HG03060 (cell line): ENCODE results near the gene XIRP2.
"Not testable (repeated sequence)": the region's sequence is repeated elsewhere in the genome, so short reads cannot be mapped to it uniquely, and the experiment has no call there.

Experiments
- ATAC-seq: cut with Tn5 transposase; IDR thresholded peaks from one replicate; pipeline ENCODE4 v1.9.1; 2021; ENCODE audit warnings: low read depth, moderate number of reproducible peaks; ENCODE audit not compliant: unreplicated experiment

Gene XIRP2

GRCh38 chr2:167018590-167018989 lies 130.3 kb downstream of the XIRP2 start:
- no peak for ATAC-seq

- no peak for ATAC-seq
Observed at GRCh38 chr2:167028503-167028902, 140.2 kb downstream of the XIRP2 start.

DNA sequence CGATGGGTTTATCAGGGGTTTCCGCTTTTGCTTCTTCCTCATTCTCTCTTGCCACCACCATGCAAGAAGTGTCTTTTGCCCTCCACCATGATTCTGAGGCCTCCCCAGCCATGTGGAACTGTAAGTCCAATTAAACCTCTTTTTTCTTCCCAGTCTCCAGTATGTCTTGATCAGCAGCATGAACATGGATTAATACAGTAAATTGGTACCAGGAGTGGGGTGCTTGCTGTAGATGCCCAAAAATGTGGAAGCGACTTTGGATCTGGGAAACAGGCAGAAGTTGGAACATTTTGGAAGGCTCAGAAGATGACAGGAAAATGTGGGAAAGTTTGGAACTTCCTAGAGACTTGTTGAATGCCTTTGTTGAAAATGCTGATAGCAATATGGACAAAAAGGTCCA lies 146.7 kb downstream of the XIRP2 start:
- ATAC-seq = not testable (repeated sequence)

GRCh38 chr2:167048829-167049228 lies 160.5 kb downstream of the XIRP2 start:
- no peak for ATAC-seq

DNA sequence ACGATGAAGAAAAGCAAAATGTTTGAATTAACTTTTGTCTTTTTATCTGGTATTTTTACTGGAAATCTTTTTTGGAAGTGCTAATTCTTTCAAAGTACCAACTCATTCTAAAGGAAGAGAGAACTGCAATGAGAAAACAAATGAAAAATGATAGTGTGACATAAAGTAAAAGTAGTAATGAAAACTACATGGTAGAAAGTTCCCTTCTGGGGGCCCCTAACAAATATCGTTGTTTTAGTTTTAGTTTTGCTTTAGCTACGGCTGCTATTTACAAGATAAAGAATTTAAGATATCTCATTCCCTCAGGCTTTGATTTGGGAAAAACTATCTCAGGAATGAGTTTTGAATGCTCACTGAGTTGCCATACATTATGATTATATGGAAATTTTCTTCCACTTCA lies 161.4 kb downstream of the XIRP2 start:
- ATAC-seq = no peak

DNA sequence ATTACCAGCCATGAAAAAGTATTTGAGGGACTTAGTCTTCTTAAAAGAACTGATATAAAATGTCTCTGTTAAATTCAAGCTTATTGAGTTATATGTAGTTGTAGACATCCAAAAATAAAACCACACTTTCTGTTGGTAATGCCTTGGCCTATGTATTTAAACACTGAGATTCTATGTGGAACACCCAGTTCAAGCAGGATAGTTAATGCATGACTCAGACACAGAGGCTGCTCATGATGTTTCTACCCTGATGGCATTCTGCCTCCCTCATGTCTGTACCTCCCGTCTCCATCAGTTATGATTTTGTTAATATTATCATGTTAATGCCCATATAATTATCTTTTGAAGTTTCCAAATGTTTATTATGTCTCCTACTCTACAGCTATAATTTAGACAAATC lies 164.5 kb downstream of the XIRP2 start:
- ATAC-seq = no peak

- ATAC-seq = no peak
Observed at GRCh38 chr2:167054881-167055280, 166.6 kb downstream of the XIRP2 start.

DNA sequence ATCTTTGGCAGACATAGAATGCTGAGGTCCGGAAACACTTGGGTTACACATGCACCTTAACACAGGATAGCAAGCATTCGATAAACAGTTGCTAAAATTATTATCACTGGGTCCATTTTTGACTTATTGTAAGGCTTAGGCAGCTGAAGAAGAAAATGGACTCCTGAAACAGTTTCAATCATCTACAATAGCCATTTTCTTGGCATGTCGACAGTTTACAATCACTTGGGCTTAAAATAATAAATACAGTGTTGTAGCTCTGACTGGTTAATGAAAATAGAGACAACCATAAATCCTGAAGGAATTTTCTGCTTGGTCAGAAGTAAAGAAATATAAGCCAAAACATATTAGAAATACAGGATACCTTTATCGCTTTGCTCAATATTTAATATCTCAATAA lies 169.2 kb downstream of the XIRP2 start:
- ATAC-seq = no peak

- ATAC-seq = no peak
Observed at GRCh38 chr2:167059173-167059572, 170.9 kb downstream of the XIRP2 start.

DNA sequence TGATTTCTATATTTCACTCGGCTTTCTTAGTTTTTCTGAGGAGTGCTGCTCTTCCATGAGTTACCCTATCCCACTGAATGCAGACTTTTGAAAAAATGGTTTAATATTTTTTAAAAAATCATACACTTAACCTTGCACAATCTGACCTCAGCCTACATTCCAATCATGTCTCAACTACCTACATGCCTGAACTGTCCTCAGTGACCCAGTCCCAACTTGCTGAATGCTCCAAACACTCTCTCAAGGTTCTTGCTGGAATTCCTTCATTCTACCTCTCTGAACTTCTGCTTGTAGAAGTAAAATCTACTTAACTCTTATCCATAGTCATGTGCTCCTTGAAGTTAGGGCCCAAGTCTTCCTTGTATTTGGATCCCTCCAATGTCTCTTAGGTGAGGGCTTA lies 181.6 kb downstream of the XIRP2 start:
- ATAC-seq = no peak

DNA sequence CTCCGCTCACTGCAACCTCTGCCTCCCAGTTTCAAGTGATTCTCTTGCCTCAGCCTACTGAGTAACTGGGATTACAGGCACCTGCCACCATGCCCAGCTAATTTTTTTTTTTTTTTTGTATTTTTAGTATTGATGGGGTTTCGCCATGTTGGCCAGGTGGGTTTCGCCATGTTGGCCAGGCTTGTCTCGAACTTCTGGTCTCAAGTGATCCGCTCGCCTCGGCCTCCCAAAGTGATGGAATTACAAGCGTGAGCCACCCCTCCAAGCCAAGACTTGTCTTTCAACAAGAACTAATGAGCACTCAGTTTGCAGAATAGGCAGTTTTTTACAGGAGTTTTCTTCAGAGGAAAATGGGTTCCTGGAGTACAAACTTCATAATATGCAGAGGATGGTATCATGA lies 187.4 kb downstream of the XIRP2 start:
- ATAC-seq = not testable (repeated sequence)

GRCh38 chr2:167098931-167099330 lies 210.7 kb downstream of the XIRP2 start:
- not testable (repeated sequence) for ATAC-seq

GRCh38 chr2:167100506-167100905 lies 212.2 kb downstream of the XIRP2 start:
- ATAC-seq = no peak

DNA sequence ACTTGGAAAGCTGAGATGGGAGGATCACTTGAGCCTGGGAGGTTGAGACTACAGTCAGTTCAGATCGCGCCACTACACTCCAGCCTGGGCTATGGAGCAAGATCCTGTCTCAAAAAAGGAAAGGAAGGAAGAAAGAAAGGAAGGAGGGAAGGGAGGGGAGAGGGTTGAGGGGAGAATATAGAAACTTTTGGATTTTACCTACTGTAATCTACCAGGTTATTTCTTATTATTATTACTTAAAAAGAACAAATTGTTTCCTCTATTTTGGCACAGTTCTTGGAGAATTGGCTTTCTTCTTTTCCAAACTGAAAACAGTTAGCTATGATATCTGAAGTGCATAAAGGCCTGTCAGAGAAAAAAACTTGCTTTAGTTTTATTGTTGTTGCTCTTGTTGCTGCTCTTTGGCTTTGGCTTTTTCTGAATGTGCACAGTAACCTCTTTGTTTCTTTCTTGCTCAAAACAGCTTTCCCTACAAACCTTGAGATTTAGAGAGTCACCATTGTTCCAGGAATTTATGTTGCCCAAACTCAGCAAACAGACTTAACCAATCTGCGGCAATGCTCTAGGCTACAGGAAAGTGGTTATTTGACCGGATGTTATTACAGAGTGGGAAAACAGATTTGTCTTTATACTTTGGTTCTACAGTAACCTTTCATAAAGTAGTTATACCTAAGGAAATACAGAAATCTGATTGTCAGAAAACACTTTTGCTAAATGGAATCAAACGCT lies 214.9 kb downstream of the XIRP2 start:
- no peak for ATAC-seq

GRCh38 chr2:167103757-167104133 lies 215.5 kb downstream of the XIRP2 start:
- no peak for ATAC-seq

DNA sequence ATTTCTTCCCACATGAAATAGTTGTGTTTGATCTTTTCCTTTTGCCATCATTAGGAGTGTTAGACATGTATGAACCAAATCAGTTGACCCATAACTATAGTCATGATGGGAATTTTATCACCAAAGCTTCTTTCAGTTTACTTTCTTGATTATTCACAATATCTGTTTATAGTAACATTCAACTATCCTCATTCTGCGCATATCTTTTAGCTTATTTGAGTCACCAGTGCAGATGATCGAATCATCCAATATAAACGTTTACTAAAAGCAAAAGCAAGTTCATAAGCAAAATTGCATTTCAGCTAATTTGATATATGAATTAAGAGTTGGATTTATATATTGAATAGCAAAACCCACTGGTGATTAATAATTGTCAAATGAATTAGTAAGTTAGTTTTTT lies 216.4 kb downstream of the XIRP2 start:
- ATAC-seq = no peak

GRCh38 chr2:167109682-167110081 lies 221.4 kb downstream of the XIRP2 start:
- ATAC-seq = peak; percentile 47

GRCh38 chr2:167110345-167110744 lies 222.1 kb downstream of the XIRP2 start:
- no peak for ATAC-seq

DNA sequence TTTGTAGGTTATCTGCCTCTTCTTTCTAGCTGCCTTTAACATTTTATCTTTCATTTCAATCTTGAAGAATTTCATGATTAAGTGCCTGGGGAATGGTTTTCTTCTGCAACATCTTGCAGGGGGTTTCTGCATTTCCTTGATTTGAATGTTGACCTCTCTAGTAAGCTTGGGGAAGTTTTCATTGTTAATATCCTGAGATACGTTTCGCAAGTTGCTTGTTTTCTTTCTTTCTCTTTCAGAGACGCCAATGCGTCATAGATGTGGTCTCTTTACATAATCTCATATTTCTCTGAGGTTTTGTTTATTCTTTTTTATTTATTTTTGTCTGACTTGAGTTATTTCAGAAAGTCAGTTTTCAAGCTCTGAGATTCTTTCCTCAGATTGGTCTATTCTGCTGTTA lies 225.7 kb downstream of the XIRP2 start:
- no peak for ATAC-seq

DNA sequence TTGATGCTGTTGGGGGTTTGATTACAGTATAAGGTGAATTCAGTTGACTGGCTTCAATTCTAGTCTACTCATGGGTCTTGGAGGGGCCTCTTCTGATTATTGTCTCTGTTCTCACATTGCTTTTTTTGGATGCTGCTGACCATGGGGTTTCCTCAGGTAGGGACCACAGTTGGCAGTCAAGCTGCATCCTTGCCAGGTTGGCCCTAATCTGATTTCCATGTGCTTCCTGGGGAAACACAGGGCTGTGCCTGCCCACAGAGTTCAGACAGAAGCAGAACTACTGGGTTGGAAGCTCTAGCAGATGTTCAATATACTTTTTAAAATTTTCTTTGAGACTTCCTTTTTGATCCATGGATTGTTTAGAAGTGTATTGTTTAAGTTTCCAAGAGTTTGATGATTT lies 227.3 kb downstream of the XIRP2 start:
- ATAC-seq = no peak

DNA sequence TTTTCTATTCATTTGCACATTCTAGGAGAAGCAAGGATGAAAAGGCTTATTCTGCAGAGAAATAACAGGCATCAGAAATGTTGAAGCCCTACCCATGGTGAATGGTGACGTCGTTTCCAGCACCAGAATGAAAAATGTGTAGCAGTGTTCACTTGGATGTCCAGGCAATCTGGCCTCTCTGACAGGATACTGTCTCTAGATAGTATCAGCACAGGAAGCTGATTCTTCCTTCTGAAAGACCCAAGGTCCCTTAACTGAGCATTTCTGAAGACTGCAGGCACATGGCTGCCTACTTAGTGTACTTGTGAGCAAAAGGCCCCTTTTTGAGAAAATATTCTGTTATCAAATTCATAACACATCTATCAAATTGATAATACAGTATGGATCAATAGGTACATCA lies 234.1 kb downstream of the XIRP2 start:
- ATAC-seq = no peak

DNA sequence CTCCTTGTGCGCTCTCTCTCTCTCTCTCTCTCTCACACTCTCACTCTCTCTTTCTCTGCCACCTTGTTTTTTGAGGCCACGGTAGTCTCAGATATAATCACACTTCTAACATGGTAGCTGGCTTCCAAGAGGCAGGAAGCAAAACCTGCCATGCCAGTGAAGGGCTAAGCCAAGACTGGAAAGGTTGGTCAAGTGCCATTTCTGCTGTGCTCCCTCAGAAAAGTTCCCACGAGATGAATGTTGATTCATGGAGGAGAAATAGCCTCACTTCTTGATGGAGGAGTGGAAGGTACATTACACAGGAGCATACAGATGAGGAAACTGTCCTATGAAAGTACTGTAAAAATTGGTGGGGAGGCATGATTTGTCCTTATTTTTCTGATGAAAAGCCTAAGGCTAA lies 237.9 kb downstream of the XIRP2 start:
- no peak for ATAC-seq

- ATAC-seq = no peak
Observed at GRCh38 chr2:167127135-167127534, 238.9 kb downstream of the XIRP2 start.
